Measurements from ENCODE around the gene CDH1.
"Not testable (repeated sequence)": the region's sequence is repeated elsewhere in the genome, so short reads cannot be mapped to it uniquely, and the experiment has no call there.

CDH1 gene

GRCh38 chr16:68762996-68763756 is 26.1 kb downstream of the CDH1 start:
- DNase-seq (ENCODE audit: low read depth), result no peak

- DNase-seq (ENCODE audit: low read depth), result no peak
Measured at GRCh38 chr16:68764862-68765261, 27.8 kb downstream of the CDH1 start.

- no peak for DNase-seq (ENCODE audit: low read depth)
Measured at GRCh38 chr16:68767581-68767980, 30.5 kb downstream of the CDH1 start.

GRCh38 chr16:68768175-68768574 is 31.1 kb downstream of the CDH1 start:
- no peak for DNase-seq (ENCODE audit: low read depth)

- DNase-seq (ENCODE audit: low read depth), result no peak
Measured at GRCh38 chr16:68768771-68769170, 31.7 kb downstream of the CDH1 start.

GRCh38 chr16:68770671-68771070 is 33.6 kb downstream of the CDH1 start:
- no peak for DNase-seq (ENCODE audit: low read depth)

GRCh38 chr16:68772030-68772681 is 35.1 kb downstream of the CDH1 start:
- DNase-seq (ENCODE audit: low read depth), result no peak

GRCh38 chr16:68772871-68773270 is 35.8 kb downstream of the CDH1 start:
- no peak for DNase-seq (ENCODE audit: low read depth)

- no peak for DNase-seq (ENCODE audit: low read depth)
Measured at GRCh38 chr16:68774982-68775634, 38.0 kb downstream of the CDH1 start.

- DNase-seq (ENCODE audit: low read depth), result no peak
Measured at GRCh38 chr16:68776821-68777485, 39.9 kb downstream of the CDH1 start.

- no peak for DNase-seq (ENCODE audit: low read depth)
Measured at GRCh38 chr16:68778551-68779231, 41.6 kb downstream of the CDH1 start.

- DNase-seq (ENCODE audit: low read depth), result no peak
Measured at GRCh38 chr16:68779891-68780290, 42.8 kb downstream of the CDH1 start.

- no peak for DNase-seq (ENCODE audit: low read depth)
Measured at GRCh38 chr16:68781784-68782183, 44.7 kb downstream of the CDH1 start.

GRCh38 chr16:68782198-68783174 is 45.4 kb downstream of the CDH1 start:
- no peak for DNase-seq (ENCODE audit: low read depth)

- DNase-seq (ENCODE audit: low read depth), result no peak
Measured at GRCh38 chr16:68784226-68784625, 47.1 kb downstream of the CDH1 start.

- no peak for DNase-seq (ENCODE audit: low read depth)
Measured at GRCh38 chr16:68784721-68785120, 47.6 kb downstream of the CDH1 start.

- DNase-seq (ENCODE audit: low read depth), result no peak
Measured at GRCh38 chr16:68785715-68786114, 48.6 kb downstream of the CDH1 start.

- no peak for DNase-seq (ENCODE audit: low read depth)
Measured at GRCh38 chr16:68786685-68787418, 49.8 kb downstream of the CDH1 start.

- not testable (repeated sequence) for DNase-seq (ENCODE audit: low read depth)
Measured at GRCh38 chr16:68787419-68787807, 50.3 kb downstream of the CDH1 start.

GRCh38 chr16:68790130-68790761 is 53.2 kb downstream of the CDH1 start:
- no peak for DNase-seq (ENCODE audit: low read depth)
